CD4-positive, alpha-beta T cell treated with Interleukin-2 at 100 ng/mL for 4 hours (primary cell): ENCODE measurements around the gene LEFTY2.
"Not testable (repeated sequence)": the region's sequence is repeated elsewhere in the genome, so short reads cannot be mapped to it uniquely, and the experiment has no call there.

Source experiments
- DNase-seq: peaks from one replicate; pipeline ENCODE4 v3.0.0-alpha.2; 2020; ENCODE audit warnings: low spot score

LEFTY2 gene, protein sequence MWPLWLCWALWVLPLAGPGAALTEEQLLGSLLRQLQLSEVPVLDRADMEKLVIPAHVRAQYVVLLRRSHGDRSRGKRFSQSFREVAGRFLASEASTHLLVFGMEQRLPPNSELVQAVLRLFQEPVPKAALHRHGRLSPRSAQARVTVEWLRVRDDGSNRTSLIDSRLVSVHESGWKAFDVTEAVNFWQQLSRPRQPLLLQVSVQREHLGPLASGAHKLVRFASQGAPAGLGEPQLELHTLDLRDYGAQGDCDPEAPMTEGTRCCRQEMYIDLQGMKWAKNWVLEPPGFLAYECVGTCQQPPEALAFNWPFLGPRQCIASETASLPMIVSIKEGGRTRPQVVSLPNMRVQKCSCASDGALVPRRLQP

DNA sequence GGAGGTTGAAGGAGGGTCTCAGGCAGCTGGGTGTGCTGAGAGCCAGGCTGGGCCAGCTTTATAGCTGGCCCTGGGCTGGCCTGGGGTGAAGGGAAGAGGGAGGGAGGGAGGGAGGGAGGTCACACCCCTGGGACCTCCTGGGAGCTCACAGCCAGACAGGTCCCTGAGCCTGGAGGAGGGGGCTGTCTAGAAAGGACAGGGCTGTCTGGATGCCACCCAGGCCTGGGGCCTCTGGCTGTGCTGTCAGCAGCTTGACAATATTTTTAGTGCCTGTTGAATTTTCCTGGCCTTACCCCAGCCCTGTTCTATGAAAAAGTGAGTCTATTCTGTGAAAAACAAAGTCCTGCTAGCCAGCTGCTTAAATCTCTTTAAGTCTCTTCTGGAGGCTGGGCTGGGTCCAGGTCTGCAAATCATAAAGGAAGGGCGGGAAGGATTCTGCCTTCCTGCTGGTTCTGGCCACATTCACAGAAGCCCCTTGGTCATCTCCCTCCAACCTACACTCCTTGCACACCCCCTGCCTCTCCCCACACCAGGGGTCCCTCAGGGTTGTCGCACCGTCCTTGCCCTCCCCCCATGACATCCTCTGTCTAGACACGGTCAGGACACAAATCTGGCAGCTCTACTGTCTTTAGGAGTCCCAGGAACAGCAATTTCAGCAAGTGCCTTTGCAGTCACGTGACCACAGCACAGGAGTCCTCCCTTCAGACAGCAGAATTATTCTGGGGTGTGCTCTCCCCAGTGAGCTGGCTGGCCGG lies at the start of gene LEFTY2:
LEFTY2 (minus strand) TSS at position 34 of the 755 bp plus-strand sequence. CDS start 80 bp downstream, outside the sequence.
- DNase-seq = no peak

DNA sequence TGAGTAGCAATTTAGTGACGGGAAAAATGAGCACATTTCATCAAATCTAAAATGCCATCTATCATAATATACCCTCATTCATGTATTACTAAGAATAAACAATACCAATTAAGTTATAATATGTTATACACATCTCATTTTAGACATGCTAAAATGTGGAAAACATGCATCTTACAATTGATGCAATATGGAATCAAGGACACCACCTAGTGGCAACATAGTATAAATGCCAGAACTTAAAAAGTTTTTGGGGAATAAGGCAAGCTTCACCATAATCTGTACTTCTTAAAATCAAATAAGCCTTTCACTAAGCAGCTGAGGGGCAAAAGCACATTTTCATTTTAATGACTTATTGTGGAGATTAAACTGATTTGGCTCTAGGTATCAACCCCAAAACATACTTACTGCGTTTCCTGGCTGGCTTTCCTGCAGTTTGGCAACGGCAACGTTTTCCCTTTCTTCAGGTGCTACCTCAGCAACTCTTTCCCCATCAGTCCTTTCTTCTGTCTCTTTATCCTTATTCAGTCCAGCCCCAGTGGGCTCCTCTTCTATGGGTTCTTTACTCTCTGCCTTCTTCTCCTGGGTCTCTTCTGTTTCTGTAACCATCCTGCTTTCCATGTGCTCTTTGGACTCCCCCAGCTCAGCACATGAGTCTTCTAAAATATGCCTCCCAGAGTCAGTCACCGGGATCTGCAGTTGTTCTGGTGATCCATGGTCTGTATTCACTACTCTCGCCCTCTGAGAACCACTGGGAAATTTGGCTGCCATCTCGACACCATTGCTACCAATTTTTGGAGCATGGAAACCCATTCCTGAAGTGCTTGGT lies 46.7 kb upstream of the LEFTY2 start:
- peak; percentile 58 for DNase-seq

- no peak for DNase-seq
These were observed 40.7 kb upstream of the LEFTY2 start for GRCh38 chr1:225981714-225982113.

- no peak for DNase-seq
These were observed 39.2 kb upstream of the LEFTY2 start for GRCh38 chr1:225980005-225980836.

DNA sequence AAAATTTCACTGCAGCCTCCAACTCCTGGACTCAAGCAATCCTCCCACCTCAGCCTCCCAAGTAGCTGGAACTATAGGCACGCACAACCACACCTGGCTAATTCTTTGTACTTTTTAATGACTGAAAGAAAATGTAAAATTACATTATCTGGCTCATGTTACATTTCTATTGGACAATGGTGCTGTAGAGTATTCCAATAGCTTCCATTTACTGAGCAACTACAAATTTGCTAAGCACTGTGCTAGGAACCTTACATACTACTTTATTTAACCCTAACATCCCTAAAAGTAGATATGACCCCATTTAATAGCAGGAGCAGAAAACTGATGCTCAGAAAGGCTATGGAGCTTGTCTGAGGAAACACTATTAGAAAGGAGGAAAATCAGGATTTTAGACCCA lies 38.4 kb upstream of the LEFTY2 start:
- DNase-seq = no peak

DNA sequence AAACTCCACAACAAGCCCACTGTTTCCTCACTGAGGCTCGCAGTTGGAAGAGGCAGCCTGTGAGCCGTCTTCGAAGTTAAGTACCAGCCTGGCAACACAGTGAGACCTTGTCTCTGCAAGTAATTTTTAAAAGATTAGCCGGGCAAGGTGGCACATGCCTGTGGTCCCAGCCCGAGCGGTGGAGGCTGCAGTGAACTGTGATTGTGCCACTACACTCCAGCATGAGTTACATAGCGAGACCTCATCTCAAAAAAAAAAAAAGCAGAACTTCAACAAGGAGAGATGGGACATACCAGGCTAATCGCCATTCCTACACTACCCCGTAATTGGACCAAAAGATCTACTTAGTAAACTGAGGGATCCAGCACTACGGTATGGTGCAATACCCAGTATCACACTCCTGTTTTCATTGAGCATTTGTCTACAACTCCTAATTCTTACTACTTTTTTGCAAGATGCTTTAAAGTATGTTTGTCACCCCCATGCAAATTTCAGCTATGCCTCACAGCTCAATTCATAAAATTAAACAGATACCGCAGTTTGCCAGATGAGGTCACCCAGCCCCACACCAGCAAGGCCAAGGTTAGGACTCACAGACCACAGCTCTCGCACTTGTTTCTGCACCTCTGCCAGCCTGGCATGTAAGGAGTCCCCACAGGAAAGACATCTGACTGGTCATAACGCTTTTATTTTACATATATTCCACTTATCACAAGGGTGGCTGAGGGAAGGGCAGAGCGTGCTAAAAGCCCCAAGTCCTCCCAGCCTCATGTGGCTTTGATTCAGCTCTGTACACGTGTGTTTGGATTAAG lies 37.1 kb upstream of the LEFTY2 start:
- no peak for DNase-seq

DNA sequence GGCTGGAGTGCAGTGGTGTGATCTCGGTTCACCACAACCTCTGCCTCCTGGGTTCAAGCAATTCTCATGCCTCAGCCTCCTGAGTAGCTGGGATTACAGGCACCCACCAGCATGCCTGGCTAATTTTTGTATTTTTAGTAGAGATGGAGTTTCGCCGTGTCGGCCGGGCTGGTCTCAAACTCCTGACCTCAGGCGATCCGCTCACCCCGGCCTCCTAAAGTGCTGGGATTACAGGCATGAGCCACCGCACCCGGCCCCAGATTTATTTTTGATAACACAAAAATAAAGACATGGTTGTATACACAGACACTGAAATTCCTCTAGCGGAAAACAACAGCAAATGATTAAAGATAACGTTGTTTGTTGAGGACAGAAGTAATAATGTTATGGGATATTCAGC lies 34.1 kb upstream of the LEFTY2 start:
- not testable (repeated sequence) for DNase-seq

DNA sequence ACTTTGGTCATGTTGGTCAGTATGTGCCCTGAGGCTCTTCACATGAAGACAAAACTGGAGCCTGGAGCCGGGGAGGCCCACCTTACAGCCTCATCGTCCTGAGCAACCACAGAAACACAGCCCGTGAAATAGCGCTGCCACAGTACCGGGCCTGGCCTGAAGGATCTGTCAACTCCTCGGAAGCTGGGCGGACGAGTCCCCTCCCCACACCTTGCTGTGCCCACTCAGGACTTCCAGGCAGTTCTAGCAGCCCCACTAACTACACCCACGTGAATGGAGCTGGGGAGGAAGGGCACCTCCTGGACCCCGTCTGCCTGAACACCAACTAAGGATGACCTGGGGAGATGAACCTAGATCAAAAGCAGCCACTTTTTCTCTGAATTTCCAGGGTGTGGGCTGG lies 33.4 kb upstream of the LEFTY2 start:
- DNase-seq = no peak

- DNase-seq = no peak
These were observed 32.1 kb upstream of the LEFTY2 start for GRCh38 chr1:225973158-225973557.

DNA sequence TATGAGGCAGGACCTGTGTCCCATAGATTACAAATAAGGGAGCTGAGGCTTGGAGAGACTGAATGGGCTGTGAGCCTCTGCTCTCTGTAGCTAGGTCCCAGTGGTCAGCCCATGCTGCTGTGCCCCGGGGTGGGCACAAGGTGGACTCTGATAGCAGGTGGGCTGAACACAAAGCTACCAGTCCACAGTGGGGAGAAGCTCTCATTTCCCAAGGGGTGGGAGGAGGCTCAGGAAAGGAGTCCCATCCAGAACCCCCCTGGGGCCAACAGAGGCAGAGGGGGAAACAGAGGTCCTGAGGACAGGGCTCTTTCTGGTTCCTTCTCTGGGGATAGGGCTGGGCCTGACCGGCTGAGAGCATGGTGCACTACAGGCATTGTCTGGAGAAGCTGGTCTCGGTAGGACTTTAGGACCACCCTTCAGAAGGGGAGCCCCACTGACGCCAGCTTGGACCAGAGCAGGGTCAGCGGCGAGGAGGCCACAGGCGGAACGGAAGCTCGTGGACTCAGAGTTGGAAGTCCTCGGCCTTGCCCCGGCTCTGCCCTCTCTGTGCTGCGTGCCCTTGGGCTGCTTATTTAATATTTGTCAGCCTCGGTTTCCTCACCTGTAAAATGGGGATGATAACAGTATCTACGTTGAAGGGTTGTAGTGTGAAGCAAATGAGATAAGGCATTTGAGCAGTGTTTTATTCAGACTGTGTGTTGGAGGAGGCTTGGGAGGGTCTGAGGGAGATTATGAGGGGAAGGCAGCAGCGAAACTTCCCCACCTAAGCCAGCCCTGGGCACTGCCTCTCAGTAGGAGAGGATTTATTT lies 31.5 kb upstream of the LEFTY2 start:
- no peak for DNase-seq

GRCh38 chr1:225970592-225971157 lies 29.7 kb upstream of the LEFTY2 start:
- DNase-seq = not testable (repeated sequence)

DNA sequence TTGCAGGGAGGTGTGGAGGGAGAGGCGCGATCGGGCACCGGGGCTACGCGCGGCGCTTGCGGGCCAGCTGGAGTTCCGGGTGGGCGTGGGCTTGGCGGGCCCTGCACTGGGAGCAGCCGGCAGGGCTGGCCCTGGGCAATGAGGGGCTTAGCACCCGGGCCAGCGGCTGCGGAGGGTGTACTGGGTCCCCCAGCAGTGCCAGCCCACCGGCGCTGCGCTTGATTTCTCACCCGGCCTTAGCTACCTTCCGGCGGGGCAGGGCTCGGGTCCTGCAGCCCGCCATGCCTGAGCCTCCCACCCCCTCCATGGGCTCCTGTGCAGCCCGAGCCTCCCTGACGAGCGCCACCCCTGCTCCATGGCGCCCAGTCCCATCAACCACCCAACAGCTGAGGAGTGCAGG lies 28.7 kb upstream of the LEFTY2 start:
- not testable (repeated sequence) for DNase-seq

GRCh38 chr1:225965231-225965630 lies 24.2 kb upstream of the LEFTY2 start:
- no peak for DNase-seq

GRCh38 chr1:225963735-225964530 lies 22.9 kb upstream of the LEFTY2 start:
- DNase-seq = no peak

GRCh38 chr1:225962440-225962975 lies 21.5 kb upstream of the LEFTY2 start:
- peak; percentile 46 for DNase-seq

- DNase-seq = no peak
These were observed 20.8 kb upstream of the LEFTY2 start for GRCh38 chr1:225961659-225962439.

GRCh38 chr1:225958041-225958440 lies 17.0 kb upstream of the LEFTY2 start:
- DNase-seq = no peak

DNA sequence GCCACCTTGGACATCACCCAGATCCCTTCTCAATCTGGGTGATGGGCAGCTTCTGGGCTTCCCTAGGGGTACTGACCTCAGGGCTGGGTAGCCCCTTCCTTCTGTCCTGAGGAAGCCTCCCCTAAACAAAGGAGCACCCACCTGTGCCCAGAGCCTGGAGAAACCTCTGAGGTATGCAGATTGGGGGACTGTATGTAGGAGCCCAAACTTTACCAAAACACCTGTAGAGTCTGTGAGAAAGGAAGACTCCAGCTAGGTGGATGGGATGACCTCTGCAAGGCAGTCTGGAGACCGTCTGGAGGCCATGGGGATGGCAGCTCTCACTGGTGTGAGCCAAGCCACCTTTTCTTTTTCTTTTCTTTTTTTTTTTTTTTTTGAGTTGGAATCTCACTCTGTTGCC lies 13.7 kb upstream of the LEFTY2 start:
- no peak for DNase-seq
